ENCODE data around the gene CFAP91. TPM values are rescaled to one million over a fixed set of nuclear protein-coding genes. Genes with fewer than 3 reads are reported as not detected.

Gene CFAP91
- total and polyA plus RNA-seq, 5 experiments from 2014 or later: 0.25 TPM; not detected in 4

Other genes starting within 250 kb of the CFAP91 start
- 10 to 100 TPM; 28.5 to 29.1 TPM for gene TMEM39A, start 239.4 kb upstream of the CFAP91 start, total RNA-seq
- gene TMEM39A, start 239.4 kb upstream of the CFAP91 start, polyA plus RNA-seq: 10 to 100 TPM in 2 of 3 donors, 1 to 10 TPM in 1; 6.5 to 11.9 (median 10.4) TPM
- gene POGLUT1, start 234.1 kb upstream of the CFAP91 start, total RNA-seq: 10 to 100 TPM; 40.2 to 43.0 TPM
- gene POGLUT1, start 234.1 kb upstream of the CFAP91 start, polyA plus RNA-seq: 10 to 100 TPM; 34.0 to 36.8 (median 34.2) TPM
- 10 to 100 TPM; 71.0 to 72.9 TPM for gene TIMMDC1, start 204.5 kb upstream of the CFAP91 start, total RNA-seq
- gene TIMMDC1, start 204.5 kb upstream of the CFAP91 start, polyA plus RNA-seq: 10 to 100 TPM; 63.0 to 89.7 (median 75.0) TPM
- gene CD80, start 143.4 kb upstream of the CFAP91 start, total RNA-seq: under 1 TPM in 1 of 2 experiments, not detected in 1; 0.16 TPM
- not detected for gene CD80, start 143.4 kb upstream of the CFAP91 start, polyA plus RNA-seq
- gene ADPRH, start 123.5 kb upstream of the CFAP91 start, total RNA-seq: 1 to 10 TPM; 1.5 to 2.6 TPM
- gene ADPRH, start 123.5 kb upstream of the CFAP91 start, polyA plus RNA-seq: under 1 TPM; 0.15 to 0.57 (median 0.28) TPM
- not detected for gene PLA1A, start 105.1 kb upstream of the CFAP91 start, total RNA-seq
- gene PLA1A, start 105.1 kb upstream of the CFAP91 start, polyA plus RNA-seq: not detected
- 1 to 10 TPM; 4.6 to 8.4 TPM for gene POPDC2, start 42.4 kb upstream of the CFAP91 start, total RNA-seq
- gene POPDC2, start 42.4 kb upstream of the CFAP91 start, polyA plus RNA-seq: 1 to 10 TPM; 1.1 to 2.6 (median 1.4) TPM
- 10 to 100 TPM; 28.8 to 30.6 TPM for gene COX17, start 25.6 kb upstream of the CFAP91 start, total RNA-seq
- gene COX17, start 25.6 kb upstream of the CFAP91 start, polyA plus RNA-seq: 10 to 100 TPM; 53.2 to 57.6 (median 56.4) TPM
- gene NR1I2, start 79.1 kb downstream of the CFAP91 start, total RNA-seq: under 1 TPM; 0.86 to 0.91 TPM
- under 1 TPM; 0.17 to 0.42 (median 0.41) TPM for gene NR1I2, start 79.1 kb downstream of the CFAP91 start, polyA plus RNA-seq